PC-3 (cell line): ENCODE results near the gene TPK1. TPM values are rescaled to one million over a fixed set of nuclear protein-coding genes. Genes with fewer than 3 reads are reported as not detected.

ENCODE experiments used
- ATAC-seq: fragments of 200-7000 bp; cut with Tn5 transposase; 2 replicates; pipeline ENCODE4 v1.9.1; 2020; ENCODE audit warnings: mild to moderate bottlenecking, moderate library complexity
- BruUV-seq: library from RNA; stranded (reverse); fragments of 400-500 nt; replicated peaks from 2 replicates; lab custom pipeline; 2021; lab: Mats Ljungman, UMichigan
- CTCF ChIA-PET: fragments of 300-600 bp; sonication (Branson Sonifier 250); formaldehyde crosslinking; loops from one replicate; lab custom pipeline; 2022; ENCODE audit warnings: antibody characterized with exemption; lab: Charles Lee
- POLR2A ChIA-PET: fragments of 300-600 bp; sonication (Branson Sonifier 250); formaldehyde crosslinking; loops from one replicate; lab custom pipeline; 2022; ENCODE audit warnings: antibody characterized with exemption; ENCODE audit not compliant: unreplicated experiment; lab: Charles Lee
- DNase-seq: peaks from one replicate; pipeline ENCODE4 v3.0.0-alpha.2; 2015
- H2AFZ ChIP-seq: fragments of 300-600 bp; sonication (generic); 2 replicates; pipeline ENCODE4 v1.6.0; 2016; ENCODE audit warnings: antibody characterized with exemption, low read length
- H3F3A ChIP-seq: fragments of 300-600 bp; sonication (generic); one replicate; pipeline ENCODE4 v1.6.0; 2017; ENCODE audit warnings: antibody characterized with exemption, low read length, control low read depth, mild to moderate bottlenecking; ENCODE audit not compliant: unreplicated experiment
- H3K27ac ChIP-seq: fragments of 300-600 bp; sonication (generic); 2 replicates; pipeline ENCODE4 v1.5.1; 2016; ENCODE audit warnings: mild to moderate bottlenecking, low read length
- H3K27me3 ChIP-seq: fragments of 300-600 bp; sonication (generic); 2 replicates; pipeline ENCODE4 v1.6.1; 2016; ENCODE audit warnings: low read length, mixed read lengths
- H3K36me3 ChIP-seq: fragments of 300-600 bp; sonication (generic); 2 replicates; pipeline ENCODE4 v1.6.1; 2016; ENCODE audit warnings: low read depth, mixed run types, low read length, mixed read lengths
- H3K4me1 ChIP-seq: fragments of 300-600 bp; sonication (generic); 2 replicates; pipeline ENCODE4 v1.5.1; 2016; ENCODE audit warnings: low read length; ENCODE audit not compliant: insufficient read depth
- H3K4me2 ChIP-seq: fragments of 300-600 bp; sonication (generic); 2 replicates; pipeline ENCODE4 v1.6.0; 2016; ENCODE audit warnings: low read length
- H3K4me3 ChIP-seq: fragments of 300-600 bp; sonication (generic); 2 replicates; pipeline ENCODE4 v1.5.1; 2016; ENCODE audit warnings: mild to moderate bottlenecking, low read length, mixed read lengths
- H3K79me2 ChIP-seq: fragments of 300-600 bp; sonication (generic); 2 replicates; pipeline ENCODE4 v1.6.1; 2017; ENCODE audit warnings: low read length, mixed read lengths
- H3K9ac ChIP-seq: fragments of 300-600 bp; sonication (generic); 2 replicates; pipeline ENCODE4 v1.6.0; 2016; ENCODE audit warnings: mild to moderate bottlenecking, low read length
- H3K9me2 ChIP-seq: fragments of 300-600 bp; sonication (generic); replicated peaks from 2 replicates; pipeline ENCODE4 v1.6.1; 2016; ENCODE audit warnings: mixed run types, low read length, mixed read lengths
- H3K9me3 ChIP-seq: fragments of 300-600 bp; sonication (generic); 2 replicates; pipeline ENCODE4 v1.6.1; 2016; ENCODE audit warnings: low read length, mixed read lengths
- H4K20me1 ChIP-seq: fragments of 300-600 bp; sonication (generic); 2 replicates; pipeline ENCODE4 v1.6.1; 2016; ENCODE audit warnings: low read length, mixed read lengths
- EZH2 ChIP-seq: fragments of 300-600 bp; sonication (generic); IDR thresholded peaks from one replicate; pipeline ENCODE4 v1.6.1; 2017; ENCODE audit warnings: antibody characterized with exemption, mild to moderate bottlenecking, low read length; ENCODE audit not compliant: unreplicated experiment
- EZH2phosphoT487 ChIP-seq: fragments of 300-600 bp; sonication (generic); IDR thresholded peaks from 2 replicates; pipeline ENCODE4 v1.6.1; 2018; ENCODE audit warnings: mild to moderate bottlenecking, antibody characterized with exemption, low read length, borderline replicate concordance
- intact Hi-C: fragments of 100-400 bp; cut with micrococcal nuclease; formaldehyde crosslinking; loops from 2 replicates; pipeline ENCODE4 v1.9.0; 2023
- total RNA-seq: library from RNA; depleted of rRNA; stranded (reverse); fragments of >200 nt; gene quantifications from 2 replicates; pipeline ENCODE4 v1.2.3, GENCODE V29; 2014
- TF ChIP-seq, protein P1 (sequence below): fragments of 300-600 bp; sonication (generic); conservative IDR thresholded peaks from 2 replicates; pipeline ENCODE4 v1.5.1; 2017; ENCODE audit warnings: antibody characterized with exemption, low read depth, mild to moderate bottlenecking, low read length

Gene TPK1
- total RNA-seq, 1 experiment from 2014 or later, result 4.5 TPM

DNA sequence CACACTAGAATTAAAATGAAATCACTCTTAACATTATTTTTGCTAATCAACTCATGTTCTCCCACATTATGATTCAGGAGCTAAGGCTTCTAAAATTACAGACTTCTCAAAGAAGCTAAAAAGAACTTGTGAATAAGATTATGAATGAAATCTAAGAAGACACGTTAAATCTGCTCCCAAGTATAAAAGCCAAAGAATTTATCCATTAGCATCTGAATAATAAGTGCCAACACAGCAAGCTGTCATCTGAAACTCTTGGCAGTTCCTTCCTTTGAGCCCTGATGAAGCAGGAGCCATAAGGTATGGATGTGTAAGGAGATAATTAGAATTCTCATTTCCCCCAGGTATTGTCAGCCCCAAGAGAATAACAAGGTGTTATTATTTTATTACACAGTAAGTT, 50.3 kb downstream of the TPK1 start:
- DNase-seq (no peak), ATAC-seq (no peak)
- intact Hi-C loops, result loop anchor here (5.0 kb wide), 1 partner anchor 52 kb away; the partner anchor contains the start of gene TPK1
- Histone ChIP-seq H4K20me1 (no peaks in the 10 kb centered on the region), H2AFZ (no peak overlapping the region), H3K27me3 (no peaks in the 10 kb centered on the region), H3K79me2 (no peaks in the 10 kb centered on the region), H3K4me1 (no peaks in the 10 kb centered on the region), H3F3A (no peaks in the 10 kb centered on the region), H3K9me3 (no peaks in the 10 kb centered on the region), H3K9me2 (no peaks in the 10 kb centered on the region), H3K27ac (no peak overlapping the region), H3K9ac (no peak overlapping the region), H3K4me2 (no peak overlapping the region), H3K4me3 (no peak overlapping the region), H3K36me3 (no peaks in the 10 kb centered on the region)
- ChIA-PET POLR2A (no interaction called here), CTCF (no interaction called here)
- TF ChIP-seq EZH2 (no peak), EZH2phosphoT487 (no peak)
- TF ChIP-seq, protein P1, sequence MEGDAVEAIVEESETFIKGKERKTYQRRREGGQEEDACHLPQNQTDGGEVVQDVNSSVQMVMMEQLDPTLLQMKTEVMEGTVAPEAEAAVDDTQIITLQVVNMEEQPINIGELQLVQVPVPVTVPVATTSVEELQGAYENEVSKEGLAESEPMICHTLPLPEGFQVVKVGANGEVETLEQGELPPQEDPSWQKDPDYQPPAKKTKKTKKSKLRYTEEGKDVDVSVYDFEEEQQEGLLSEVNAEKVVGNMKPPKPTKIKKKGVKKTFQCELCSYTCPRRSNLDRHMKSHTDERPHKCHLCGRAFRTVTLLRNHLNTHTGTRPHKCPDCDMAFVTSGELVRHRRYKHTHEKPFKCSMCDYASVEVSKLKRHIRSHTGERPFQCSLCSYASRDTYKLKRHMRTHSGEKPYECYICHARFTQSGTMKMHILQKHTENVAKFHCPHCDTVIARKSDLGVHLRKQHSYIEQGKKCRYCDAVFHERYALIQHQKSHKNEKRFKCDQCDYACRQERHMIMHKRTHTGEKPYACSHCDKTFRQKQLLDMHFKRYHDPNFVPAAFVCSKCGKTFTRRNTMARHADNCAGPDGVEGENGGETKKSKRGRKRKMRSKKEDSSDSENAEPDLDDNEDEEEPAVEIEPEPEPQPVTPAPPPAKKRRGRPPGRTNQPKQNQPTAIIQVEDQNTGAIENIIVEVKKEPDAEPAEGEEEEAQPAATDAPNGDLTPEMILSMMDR, result no peak
- BruUV-seq, result no TSS peak

DNA sequence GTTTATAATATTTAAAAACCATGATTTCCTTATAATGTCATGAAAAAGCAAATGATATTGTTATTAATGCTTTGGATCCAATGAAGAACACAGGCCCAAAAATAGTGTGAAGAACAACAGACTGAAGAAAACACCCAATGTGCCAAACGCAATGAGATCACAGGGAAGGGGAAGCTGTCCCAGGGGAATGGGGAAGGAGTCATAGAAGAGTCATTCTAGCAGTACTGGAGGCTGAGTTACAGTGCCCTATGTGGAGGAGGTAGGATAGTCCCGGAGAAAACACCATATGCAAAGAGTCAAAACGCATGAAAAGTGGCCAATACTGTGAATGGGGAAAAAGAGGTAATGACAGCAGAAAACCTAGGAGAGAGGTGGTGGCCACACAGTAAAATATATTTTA, 50.9 kb downstream of the TPK1 start:
- no peaks in the 10 kb centered on the region for H3K36me3 ChIP-seq
- H3K4me3 ChIP-seq, result no peak overlapping the region
- H3K9me3 ChIP-seq, result no peaks in the 10 kb centered on the region
- DNase-seq (no peak), ATAC-seq (no peak)
- no peak overlapping the region for H3K27ac ChIP-seq
- H3K4me2 ChIP-seq, result no peak overlapping the region
- H3F3A ChIP-seq, result no peaks in the 10 kb centered on the region
- no peaks in the 10 kb centered on the region for H3K9me2 ChIP-seq
- no peaks in the 10 kb centered on the region for H3K27me3 ChIP-seq
- no peaks in the 10 kb centered on the region for H4K20me1 ChIP-seq
- H2AFZ ChIP-seq, result no peak overlapping the region
- POLR2A ChIA-PET, result no interaction called here
- intact Hi-C loops, result loop anchor here (5.0 kb wide), 1 partner anchor 52 kb away; the partner anchor contains the start of gene TPK1
- CTCF ChIA-PET, result no interaction called here
- H3K9ac ChIP-seq, result no peak overlapping the region
- H3K4me1 ChIP-seq, result no peaks in the 10 kb centered on the region
- no TSS peak for BruUV-seq
- TF ChIP-seq, protein P1, result no peak
- TF ChIP-seq EZH2phosphoT487 (no peak), EZH2 (no peak)
- no peaks in the 10 kb centered on the region for H3K79me2 ChIP-seq

DNA sequence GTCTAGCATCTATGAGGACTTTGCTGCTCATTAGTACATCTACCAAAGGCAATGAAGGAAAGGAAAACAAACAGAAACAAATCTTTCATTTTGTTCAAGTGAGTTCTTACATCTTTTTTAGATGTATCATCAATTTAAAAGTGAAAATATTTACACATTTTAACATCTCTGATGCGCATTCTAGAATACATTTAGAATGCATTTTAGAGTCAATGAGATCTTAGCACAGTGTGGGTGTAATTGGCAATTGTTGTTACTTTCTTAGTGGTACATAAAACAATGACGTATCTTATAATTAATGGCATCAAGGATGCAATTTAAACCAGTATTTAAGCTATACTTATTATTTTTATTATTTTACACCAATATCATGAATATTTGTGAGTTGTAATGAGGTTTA, 51.4 kb downstream of the TPK1 start:
- Histone ChIP-seq H3K9me3 (no peaks in the 10 kb centered on the region), H3K4me2 (no peak overlapping the region), H3K4me3 (no peak overlapping the region), H3K27ac (no peak overlapping the region), H4K20me1 (no peaks in the 10 kb centered on the region), H3K9me2 (no peaks in the 10 kb centered on the region), H3K9ac (no peak overlapping the region), H3K79me2 (no peaks in the 10 kb centered on the region), H3K27me3 (no peaks in the 10 kb centered on the region), H2AFZ (no peak overlapping the region), H3K4me1 (no peaks in the 10 kb centered on the region), H3F3A (no peaks in the 10 kb centered on the region), H3K36me3 (no peaks in the 10 kb centered on the region)
- CTCF ChIA-PET, result no interaction called here
- no TSS peak for BruUV-seq
- intact Hi-C loops, result no loop called here
- DNase-seq (no peak), ATAC-seq (no peak)
- POLR2A ChIA-PET, result no interaction called here
- TF ChIP-seq EZH2phosphoT487, result no peak
- TF ChIP-seq, protein P1, result no peak
- TF ChIP-seq EZH2, result no peak
